Nephron progenitor cell (in vitro differentiated cells): Measurements from ENCODE around the gene KIF1A.

Experiments
- DNase-seq: peaks from one replicate; pipeline ENCODE4 v3.0.0; 2021
- H3K27ac Mint-ChIP-seq: 2 replicates; pipeline ENCODE4 v1.8.0; 2021; ENCODE audit warnings: mild to moderate bottlenecking, moderate library complexity, mixed read lengths
- H3K27me3 Mint-ChIP-seq: 2 replicates; pipeline ENCODE4 v1.8.0; 2021; ENCODE audit warnings: mild to moderate bottlenecking, low read depth, mixed read lengths; ENCODE audit not compliant: poor library complexity
- H3K36me3 Mint-ChIP-seq: 2 replicates; pipeline ENCODE4 v1.8.0; 2021; ENCODE audit warnings: low read depth, mixed read lengths
- H3K4me1 Mint-ChIP-seq: 2 replicates; pipeline ENCODE4 v1.8.0; 2021; ENCODE audit warnings: mixed read lengths
- H3K4me3 Mint-ChIP-seq: 2 replicates; pipeline ENCODE4 v1.8.0; 2021; ENCODE audit warnings: mild to moderate bottlenecking, moderate library complexity, mixed read lengths
- H3K9me3 Mint-ChIP-seq: 2 replicates; pipeline ENCODE4 v1.8.0; 2021; ENCODE audit warnings: mild to moderate bottlenecking, moderate library complexity, mixed read lengths
- TF ChIP-seq, protein P1 (sequence below): fragments of 200-600 bp; sonication (generic); IDR thresholded peaks from 2 replicates; pipeline ENCODE4 v1.5.0; 2021; ENCODE audit warnings: antibody characterized with exemption

KIF1A gene

DNA sequence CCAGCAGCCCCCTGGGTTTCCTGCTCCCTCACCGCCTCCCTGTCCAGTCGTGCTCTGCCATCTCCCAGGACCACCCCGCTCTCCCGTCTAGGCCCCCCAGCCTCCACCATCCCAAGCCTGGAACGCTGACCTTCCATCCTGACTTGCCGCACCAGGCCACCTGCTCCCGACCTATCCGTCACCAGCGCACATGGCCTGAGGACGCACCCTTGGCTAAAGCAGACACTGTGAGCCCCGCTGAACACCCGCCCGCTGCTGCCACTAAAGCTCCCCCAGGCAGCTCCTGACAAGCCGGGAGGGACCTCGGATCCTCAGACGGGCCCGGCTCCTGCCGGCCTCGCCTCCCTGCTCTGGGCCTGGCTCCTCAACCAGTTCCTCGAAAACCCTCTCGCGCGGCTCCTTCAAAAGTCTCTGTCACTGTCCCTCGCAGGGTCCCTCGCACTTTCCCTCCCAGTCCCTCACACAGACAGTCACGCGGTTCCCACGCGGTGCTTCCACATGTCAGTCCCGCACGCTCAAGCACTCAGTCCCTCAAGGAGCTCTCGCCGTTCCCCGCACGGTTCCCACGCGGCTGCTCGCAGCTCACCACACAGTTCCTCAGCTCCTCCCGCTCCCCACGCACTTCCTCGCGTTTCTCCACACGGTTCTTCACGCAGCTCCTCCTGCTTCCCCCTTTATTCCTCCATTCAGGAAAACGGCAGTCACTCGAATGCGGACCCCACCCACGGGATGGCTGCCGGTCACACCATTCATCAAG is 42.4 kb downstream of the KIF1A start:
- Mint-ChIP-seq H3K27ac (peak overlapping the region; percentile 42), H3K4me3 (peak overlapping the region; percentile 40), H3K9me3 (no peaks in the 10 kb centered on the region), H3K27me3 (peaks cover 4% of the 10 kb centered on the region), H3K36me3 (no peaks in the 10 kb centered on the region), H3K4me1 (peaks cover 21% of the 10 kb centered on the region)
- TF ChIP-seq, protein P1, sequence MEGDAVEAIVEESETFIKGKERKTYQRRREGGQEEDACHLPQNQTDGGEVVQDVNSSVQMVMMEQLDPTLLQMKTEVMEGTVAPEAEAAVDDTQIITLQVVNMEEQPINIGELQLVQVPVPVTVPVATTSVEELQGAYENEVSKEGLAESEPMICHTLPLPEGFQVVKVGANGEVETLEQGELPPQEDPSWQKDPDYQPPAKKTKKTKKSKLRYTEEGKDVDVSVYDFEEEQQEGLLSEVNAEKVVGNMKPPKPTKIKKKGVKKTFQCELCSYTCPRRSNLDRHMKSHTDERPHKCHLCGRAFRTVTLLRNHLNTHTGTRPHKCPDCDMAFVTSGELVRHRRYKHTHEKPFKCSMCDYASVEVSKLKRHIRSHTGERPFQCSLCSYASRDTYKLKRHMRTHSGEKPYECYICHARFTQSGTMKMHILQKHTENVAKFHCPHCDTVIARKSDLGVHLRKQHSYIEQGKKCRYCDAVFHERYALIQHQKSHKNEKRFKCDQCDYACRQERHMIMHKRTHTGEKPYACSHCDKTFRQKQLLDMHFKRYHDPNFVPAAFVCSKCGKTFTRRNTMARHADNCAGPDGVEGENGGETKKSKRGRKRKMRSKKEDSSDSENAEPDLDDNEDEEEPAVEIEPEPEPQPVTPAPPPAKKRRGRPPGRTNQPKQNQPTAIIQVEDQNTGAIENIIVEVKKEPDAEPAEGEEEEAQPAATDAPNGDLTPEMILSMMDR = no peak
- DNase-seq = no peak

DNA sequence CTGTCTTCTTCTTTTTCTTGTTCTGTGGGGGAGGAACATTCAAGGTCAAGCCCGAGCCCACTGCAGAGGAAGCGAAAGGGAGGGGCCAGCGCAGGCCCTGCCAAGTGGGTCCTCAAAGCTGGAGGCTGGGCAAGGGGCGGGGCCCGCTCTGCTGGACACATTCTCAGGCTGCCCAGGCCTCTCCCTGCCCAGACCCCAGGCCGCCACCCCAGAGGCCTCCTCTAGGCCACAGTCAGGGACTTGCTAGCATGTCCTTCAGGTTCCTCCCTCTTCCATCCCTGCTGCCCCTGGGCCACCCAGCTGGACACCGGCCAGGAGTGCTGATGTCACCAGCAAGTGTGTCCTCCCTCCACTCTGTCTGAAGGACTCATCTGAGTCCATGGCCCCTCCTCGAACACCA is 44.1 kb downstream of the KIF1A start:
- no peaks in the 10 kb centered on the region for H3K36me3 Mint-ChIP-seq
- H3K27ac Mint-ChIP-seq = peak overlapping the region; percentile 56
- TF ChIP-seq, protein P1 = no peak
- peaks cover 32% of the 10 kb centered on the region for H3K4me1 Mint-ChIP-seq
- H3K27me3 Mint-ChIP-seq = peaks cover 4% of the 10 kb centered on the region
- no peak for DNase-seq
- no peak overlapping the region for H3K4me3 Mint-ChIP-seq
- no peaks in the 10 kb centered on the region for H3K9me3 Mint-ChIP-seq

DNA sequence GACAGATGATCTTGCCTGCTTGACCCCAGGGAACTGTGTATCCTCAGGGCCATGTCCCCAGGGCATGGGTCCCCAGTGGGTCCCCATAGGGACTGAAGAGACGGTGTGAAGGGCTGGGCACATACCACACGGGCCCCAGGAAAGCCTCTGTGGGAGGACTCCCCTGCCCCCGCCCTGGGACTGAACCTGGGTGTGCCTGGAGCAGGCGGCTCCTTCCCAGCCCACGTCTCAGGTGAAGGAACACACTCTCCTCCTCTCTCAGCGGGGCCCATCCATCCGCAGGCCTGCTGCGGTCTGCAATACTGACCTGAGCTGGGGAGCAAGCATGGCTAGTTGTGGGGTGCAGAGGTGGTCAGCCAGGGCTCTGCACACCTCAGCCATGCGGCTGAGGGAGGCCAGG is 45.2 kb downstream of the KIF1A start:
- H3K4me1 Mint-ChIP-seq = peaks cover 32% of the 10 kb centered on the region
- H3K9me3 Mint-ChIP-seq = no peaks in the 10 kb centered on the region
- H3K4me3 Mint-ChIP-seq = no peak overlapping the region
- DNase-seq = no peak
- H3K27me3 Mint-ChIP-seq = peaks cover 4% of the 10 kb centered on the region
- TF ChIP-seq, protein P1 = no peak
- H3K36me3 Mint-ChIP-seq = no peaks in the 10 kb centered on the region
- no peak overlapping the region for H3K27ac Mint-ChIP-seq

DNA sequence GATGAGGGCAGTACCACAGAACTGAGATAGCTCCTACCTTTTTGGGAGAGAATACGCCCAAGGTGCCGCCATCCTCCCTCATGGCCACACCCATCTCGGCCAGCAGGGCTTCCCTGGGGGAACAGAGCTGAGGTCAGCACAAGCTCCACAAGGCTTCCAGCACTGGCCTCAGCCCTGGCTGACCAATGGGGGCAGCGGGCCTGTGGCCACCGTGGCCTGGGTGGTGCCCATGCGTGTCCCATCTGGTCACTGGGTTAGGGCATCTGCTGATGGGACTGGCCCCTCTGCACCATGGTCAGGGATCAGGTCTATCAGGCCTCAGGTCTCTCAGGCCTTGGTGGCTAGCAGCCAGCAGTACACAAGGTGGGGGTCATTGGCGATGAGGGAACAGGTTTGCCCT is 50.9 kb downstream of the KIF1A start:
- peaks cover 11% of the 10 kb centered on the region for H3K4me1 Mint-ChIP-seq
- H3K27me3 Mint-ChIP-seq = peaks cover 4% of the 10 kb centered on the region
- no peaks in the 10 kb centered on the region for H3K36me3 Mint-ChIP-seq
- no peak for DNase-seq
- TF ChIP-seq, protein P1 = no peak
- no peaks in the 10 kb centered on the region for H3K9me3 Mint-ChIP-seq
- H3K27ac Mint-ChIP-seq = no peak overlapping the region
- no peak overlapping the region for H3K4me3 Mint-ChIP-seq

DNA sequence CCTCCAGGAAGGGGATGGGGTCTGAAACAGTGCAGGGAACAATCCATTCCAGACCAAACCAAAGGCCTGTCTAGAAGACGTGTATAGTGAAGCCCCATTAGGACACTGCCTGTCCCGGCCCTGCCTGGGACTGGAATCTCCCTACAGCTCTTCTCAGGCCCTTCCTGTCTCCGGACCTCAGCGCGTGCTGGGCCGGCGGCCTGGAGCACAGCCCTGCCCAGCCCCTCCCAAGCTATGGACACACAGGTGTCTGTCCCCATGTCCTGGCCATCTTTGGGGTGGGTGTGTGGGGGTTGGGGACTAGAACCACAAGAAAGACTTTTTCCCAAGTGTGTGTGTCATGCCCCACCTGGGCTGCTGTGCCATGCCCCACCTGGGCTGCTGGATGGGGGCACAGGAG is 51.8 kb downstream of the KIF1A start:
- no peaks in the 10 kb centered on the region for H3K27me3 Mint-ChIP-seq
- no peak overlapping the region for H3K4me3 Mint-ChIP-seq
- DNase-seq = no peak
- H3K36me3 Mint-ChIP-seq = no peaks in the 10 kb centered on the region
- TF ChIP-seq, protein P1 = no peak
- H3K27ac Mint-ChIP-seq = no peak overlapping the region
- H3K9me3 Mint-ChIP-seq = no peaks in the 10 kb centered on the region
- peaks cover 14% of the 10 kb centered on the region for H3K4me1 Mint-ChIP-seq

DNA sequence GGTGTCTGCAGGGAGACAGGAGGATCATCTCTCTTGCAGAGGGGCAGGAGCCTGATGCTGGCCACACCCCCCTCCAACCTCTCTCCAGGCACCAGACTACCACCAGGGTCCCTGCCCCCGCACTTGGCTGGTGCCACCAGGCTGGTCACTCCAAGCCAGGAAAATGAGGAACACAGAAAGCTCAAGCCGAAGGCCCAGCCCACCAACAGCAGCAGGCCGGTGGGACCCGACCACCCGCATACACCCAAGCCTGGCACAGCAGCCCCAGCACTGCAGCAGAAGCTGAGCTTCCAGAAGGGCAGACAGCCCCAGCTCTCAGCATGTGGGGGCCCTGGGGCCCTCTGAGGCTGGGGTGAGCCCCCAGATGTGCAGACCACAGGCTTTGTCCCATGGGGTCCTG is 52.7 kb downstream of the KIF1A start:
- Mint-ChIP-seq H3K27ac (no peak overlapping the region), H3K27me3 (no peaks in the 10 kb centered on the region), H3K4me1 (peaks cover 20% of the 10 kb centered on the region), H3K9me3 (no peaks in the 10 kb centered on the region), H3K36me3 (no peaks in the 10 kb centered on the region), H3K4me3 (no peak overlapping the region)
- TF ChIP-seq, protein P1 = no peak
- DNase-seq = no peak
